Measurements from ENCODE around the gene ITPKB.

Gene ITPKB

DNA sequence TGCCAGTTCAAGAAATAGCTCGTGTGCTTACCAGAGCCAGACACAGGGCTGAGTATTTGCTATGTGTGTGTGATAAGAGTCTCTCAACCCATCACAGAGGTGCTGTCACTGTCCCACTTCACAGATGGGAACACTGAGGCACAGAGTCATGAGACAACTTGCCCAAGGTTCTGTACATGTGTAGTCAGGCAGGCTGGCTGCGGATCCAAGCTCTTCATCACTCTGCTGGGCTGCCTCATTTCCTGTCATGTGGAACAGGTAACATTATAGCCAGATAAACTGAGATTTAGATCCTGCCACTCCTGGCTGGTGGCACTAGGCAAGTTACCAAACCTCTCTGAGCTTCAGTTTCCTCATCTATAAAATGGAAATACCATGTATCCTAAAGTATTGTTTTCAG is 77.8 kb downstream of the ITPKB start:
- H3K4me1 ChIP-seq: peaks cover 36% of the 10 kb centered on the region

DNA sequence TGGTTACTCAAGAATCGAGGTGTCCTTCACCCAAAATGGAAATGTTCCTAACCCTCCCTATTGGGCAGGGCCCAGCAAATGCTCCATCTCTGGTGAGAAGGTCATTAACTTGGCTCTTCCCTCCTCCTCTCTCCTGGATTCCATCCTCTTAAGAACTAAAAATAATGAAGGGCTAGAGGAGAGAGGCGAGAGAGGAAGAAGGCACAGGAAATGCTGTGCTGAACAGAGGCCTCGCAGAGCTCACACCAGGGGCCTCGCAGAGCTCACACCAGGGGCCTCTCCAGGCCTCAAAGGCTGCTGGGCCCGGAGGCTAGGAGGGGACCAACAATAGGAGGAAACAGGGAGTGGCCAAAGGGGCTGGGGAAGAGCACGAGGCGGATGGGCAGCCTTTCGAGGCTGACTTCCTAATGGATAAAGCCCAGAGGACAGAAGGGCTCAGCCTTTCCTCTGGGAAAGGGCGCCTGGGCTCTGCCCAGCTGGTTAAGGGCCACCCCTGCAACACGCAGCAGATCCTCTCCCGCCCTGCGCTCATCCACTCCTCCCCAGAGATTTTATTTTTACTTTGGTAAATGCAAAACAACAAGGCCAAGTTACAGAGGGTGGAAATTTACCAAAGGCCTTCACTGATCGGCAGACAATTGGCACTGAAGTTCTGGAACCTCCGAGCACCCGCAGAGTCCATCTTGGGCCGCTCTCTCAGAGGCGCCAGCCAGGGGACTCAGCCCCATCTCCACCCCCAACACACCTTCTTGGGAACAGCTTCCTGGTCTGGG is 78.5 kb downstream of the ITPKB start:
- TF ChIP-seq, protein P1, sequence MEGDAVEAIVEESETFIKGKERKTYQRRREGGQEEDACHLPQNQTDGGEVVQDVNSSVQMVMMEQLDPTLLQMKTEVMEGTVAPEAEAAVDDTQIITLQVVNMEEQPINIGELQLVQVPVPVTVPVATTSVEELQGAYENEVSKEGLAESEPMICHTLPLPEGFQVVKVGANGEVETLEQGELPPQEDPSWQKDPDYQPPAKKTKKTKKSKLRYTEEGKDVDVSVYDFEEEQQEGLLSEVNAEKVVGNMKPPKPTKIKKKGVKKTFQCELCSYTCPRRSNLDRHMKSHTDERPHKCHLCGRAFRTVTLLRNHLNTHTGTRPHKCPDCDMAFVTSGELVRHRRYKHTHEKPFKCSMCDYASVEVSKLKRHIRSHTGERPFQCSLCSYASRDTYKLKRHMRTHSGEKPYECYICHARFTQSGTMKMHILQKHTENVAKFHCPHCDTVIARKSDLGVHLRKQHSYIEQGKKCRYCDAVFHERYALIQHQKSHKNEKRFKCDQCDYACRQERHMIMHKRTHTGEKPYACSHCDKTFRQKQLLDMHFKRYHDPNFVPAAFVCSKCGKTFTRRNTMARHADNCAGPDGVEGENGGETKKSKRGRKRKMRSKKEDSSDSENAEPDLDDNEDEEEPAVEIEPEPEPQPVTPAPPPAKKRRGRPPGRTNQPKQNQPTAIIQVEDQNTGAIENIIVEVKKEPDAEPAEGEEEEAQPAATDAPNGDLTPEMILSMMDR (IDR thresholded peaks at IDR 0.05; ENCODE audit: low read depth, low read length): no peak
- Histone ChIP-seq H3K27me3 (no peaks in the 10 kb centered on the region), H3K4me1 (peaks cover 38% of the 10 kb centered on the region), H3K36me3 (no peaks in the 10 kb centered on the region), H3K4me3 (ENCODE audit: low read depth, low read length) (no peak overlapping the region), H3K9me3 (no peaks in the 10 kb centered on the region)
- DNase-seq: no peak

More for the DNA sequence above, 77.8 kb downstream of the ITPKB start:
- TF ChIP-seq, protein P1 (IDR thresholded peaks at IDR 0.05; ENCODE audit: low read depth, low read length): no peak
- DNase-seq: no peak
- no peaks in the 10 kb centered on the region for H3K27me3 ChIP-seq
- H3K9me3 ChIP-seq: no peaks in the 10 kb centered on the region
- no peaks in the 10 kb centered on the region for H3K36me3 ChIP-seq
- H3K4me3 ChIP-seq (ENCODE audit: low read depth, low read length): no peak overlapping the region

GRCh38 chr1:226659641-226660040 is 79.4 kb downstream of the ITPKB start:
- no peaks in the 10 kb centered on the region for H3K27me3 ChIP-seq
- TF ChIP-seq, protein P1 (IDR thresholded peaks at IDR 0.05; ENCODE audit: low read depth, low read length): no peak
- H3K4me3 ChIP-seq (ENCODE audit: low read depth, low read length): no peak overlapping the region
- peaks cover 40% of the 10 kb centered on the region for H3K4me1 ChIP-seq
- no peak for DNase-seq
- H3K9me3 ChIP-seq: no peaks in the 10 kb centered on the region
- no peaks in the 10 kb centered on the region for H3K36me3 ChIP-seq

- Histone ChIP-seq H3K36me3 (no peaks in the 10 kb centered on the region), H3K9me3 (no peaks in the 10 kb centered on the region), H3K4me3 (ENCODE audit: low read depth, low read length) (no peak overlapping the region), H3K27me3 (no peaks in the 10 kb centered on the region), H3K4me1 (peaks cover 41% of the 10 kb centered on the region)
- no peak for DNase-seq
- TF ChIP-seq, protein P1 (IDR thresholded peaks at IDR 0.05; ENCODE audit: low read depth, low read length): no peak
Measured at GRCh38 chr1:226659136-226659535, 79.9 kb downstream of the ITPKB start.

GRCh38 chr1:226658546-226659125 is 80.4 kb downstream of the ITPKB start:
- Histone ChIP-seq H3K27me3 (no peaks in the 10 kb centered on the region), H3K9me3 (no peaks in the 10 kb centered on the region), H3K4me3 (ENCODE audit: low read depth, low read length) (no peak overlapping the region), H3K4me1 (peaks cover 40% of the 10 kb centered on the region), H3K36me3 (no peaks in the 10 kb centered on the region)
- DNase-seq: no peak
- TF ChIP-seq, protein P1 (IDR thresholded peaks at IDR 0.05; ENCODE audit: low read depth, low read length): no peak

GRCh38 chr1:226657895-226658545 is 81.1 kb downstream of the ITPKB start:
- H3K4me3 ChIP-seq (ENCODE audit: low read depth, low read length): no peak overlapping the region
- no peaks in the 10 kb centered on the region for H3K27me3 ChIP-seq
- TF ChIP-seq, protein P1 (IDR thresholded peaks at IDR 0.05; ENCODE audit: low read depth, low read length): no peak
- DNase-seq: no peak
- H3K9me3 ChIP-seq: no peaks in the 10 kb centered on the region
- H3K36me3 ChIP-seq: no peaks in the 10 kb centered on the region
- peaks cover 34% of the 10 kb centered on the region for H3K4me1 ChIP-seq

All from BE2C (cell line).